SK-N-SH (cell line): ENCODE measurements around the gene ULBP2.

ENCODE experiments used
- CHD2 ChIP-seq: fragments of 150-350 bp; IDR thresholded peaks from 2 replicates; pipeline ENCODE4 v1.6.1; 2018; ENCODE audit warnings: low read length; ENCODE audit not compliant: partially characterized antibody
- CTCF ChIP-seq: fragments of 200-600 bp; sonication (generic); IDR thresholded peaks from 2 replicates; pipeline ENCODE4 v1.6.1; 2017; ENCODE audit warnings: antibody characterized with exemption, mild to moderate bottlenecking, moderate library complexity
- FOXJ3 ChIP-seq: sonication (generic); formaldehyde crosslinking; IDR thresholded peaks from 2 replicates; pipeline ENCODE4 v1.5.1; 2020; ENCODE audit warnings: mild to moderate bottlenecking, missing genetic modification reagents
- FOXM1 ChIP-seq: IDR thresholded peaks from 2 replicates; pipeline ENCODE4 v1.4.0; 2012; ENCODE audit warnings: low read depth, mild to moderate bottlenecking
- JUND ChIP-seq: IDR thresholded peaks from 2 replicates; pipeline ENCODE4 v1.4.0; 2012
- POLR2AphosphoS5 ChIP-seq: IDR thresholded peaks from 2 replicates; pipeline ENCODE4 v1.6.1; 2012; ENCODE audit warnings: low read depth, low read length
- RCOR1 ChIP-seq: fragments of 150-350 bp; IDR thresholded peaks from 2 replicates; pipeline ENCODE4 v1.6.1; 2017; ENCODE audit warnings: antibody characterized with exemption, low read length
- REST ChIP-seq: IDR thresholded peaks from 2 replicates; pipeline ENCODE4 v1.6.1; 2012; ENCODE audit warnings: mild to moderate bottlenecking, low read depth, low read length, moderate library complexity
- TAF1 ChIP-seq: IDR thresholded peaks from 2 replicates; pipeline ENCODE4 v1.6.1; 2012; ENCODE audit warnings: low read depth, mild to moderate bottlenecking, low read length, moderate library complexity, borderline replicate concordance
- USF2 ChIP-seq: fragments of 150-350 bp; IDR thresholded peaks from 2 replicates; pipeline ENCODE4 v1.6.1; 2017; ENCODE audit warnings: antibody characterized with exemption, low read length, low read depth, borderline replicate concordance
- YY1 ChIP-seq: IDR thresholded peaks from 2 replicates; pipeline ENCODE4 v1.4.0; 2012; ENCODE audit warnings: low read depth, mild to moderate bottlenecking
- TF ChIP-seq, protein P1 (sequence below): IDR thresholded peaks from 2 replicates; pipeline ENCODE4 v1.4.0; 2012; ENCODE audit warnings: low read depth

GRCh38 chr6:149939909-149940671 is 1.7 kb upstream of the ULBP2 start:
- TF ChIP-seq FOXJ3 (CRISPR knock-in tag) (no peak), CTCF (no peak), POLR2AphosphoS5 (no peak), JUND (no peak), CHD2 (no peak), TAF1 (no peak), YY1 (no peak), USF2 (no peak), RCOR1 (no peak), REST (no peak), FOXM1 (no peak)
- TF ChIP-seq, protein P1, sequence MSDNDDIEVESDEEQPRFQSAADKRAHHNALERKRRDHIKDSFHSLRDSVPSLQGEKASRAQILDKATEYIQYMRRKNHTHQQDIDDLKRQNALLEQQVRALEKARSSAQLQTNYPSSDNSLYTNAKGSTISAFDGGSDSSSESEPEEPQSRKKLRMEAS: no peak
